ENCODE measurements around the gene PUS10.

- TF ChIP-seq CTCF (IDR thresholded peaks at IDR 0.05 in 4 of 5, conservative IDR thresholded peaks at IDR 0.05 in 1 of 5) (no peak), POLR2A (IDR thresholded peaks at IDR 0.05) (no peak)
These were observed 111.7 kb downstream of the PUS10 start for GRCh38 chr2:60906395-60906794.
